GM12874 (cell line): ENCODE measurements around the gene FDX2.

Experiments
- CTCF ChIP-seq: IDR thresholded peaks from 2 replicates; pipeline ENCODE4 v1.5.1; 2011; ENCODE audit warnings: low read depth, mild to moderate bottlenecking, control low read depth, low read length, moderate library complexity; ENCODE audit not compliant: insufficient read depth

FDX2 gene

GRCh38 chr19:10260141-10260584 lies 55.7 kb downstream of the FDX2 start:
- TF ChIP-seq CTCF: no peak
